HL-60 (cell line): ENCODE measurements around the gene CD58.

Experiments used
- CTCF ChIP-seq: IDR thresholded peaks from one replicate; pipeline ENCODE4 v1.5.1; 2011; ENCODE audit warnings: low read length, control low read depth, inconsistent platforms; ENCODE audit not compliant: insufficient read depth
- GABPA ChIP-seq: IDR thresholded peaks from 2 replicates; pipeline ENCODE4 v1.6.1; 2012; ENCODE audit warnings: low read depth
- POLR2AphosphoS5 ChIP-seq: IDR thresholded peaks from 2 replicates; pipeline ENCODE4 v1.6.1; 2012; ENCODE audit warnings: low read depth
- SPI1 ChIP-seq: IDR thresholded peaks from 2 replicates; pipeline ENCODE4 v1.6.1; 2012; ENCODE audit warnings: low read depth, mild to moderate bottlenecking, borderline replicate concordance
- TF ChIP-seq, protein P1 (sequence below): IDR thresholded peaks from 2 replicates; pipeline ENCODE4 v1.6.1; 2012; ENCODE audit warnings: low read depth; ENCODE audit not compliant: insufficient replicate concordance

DNA sequence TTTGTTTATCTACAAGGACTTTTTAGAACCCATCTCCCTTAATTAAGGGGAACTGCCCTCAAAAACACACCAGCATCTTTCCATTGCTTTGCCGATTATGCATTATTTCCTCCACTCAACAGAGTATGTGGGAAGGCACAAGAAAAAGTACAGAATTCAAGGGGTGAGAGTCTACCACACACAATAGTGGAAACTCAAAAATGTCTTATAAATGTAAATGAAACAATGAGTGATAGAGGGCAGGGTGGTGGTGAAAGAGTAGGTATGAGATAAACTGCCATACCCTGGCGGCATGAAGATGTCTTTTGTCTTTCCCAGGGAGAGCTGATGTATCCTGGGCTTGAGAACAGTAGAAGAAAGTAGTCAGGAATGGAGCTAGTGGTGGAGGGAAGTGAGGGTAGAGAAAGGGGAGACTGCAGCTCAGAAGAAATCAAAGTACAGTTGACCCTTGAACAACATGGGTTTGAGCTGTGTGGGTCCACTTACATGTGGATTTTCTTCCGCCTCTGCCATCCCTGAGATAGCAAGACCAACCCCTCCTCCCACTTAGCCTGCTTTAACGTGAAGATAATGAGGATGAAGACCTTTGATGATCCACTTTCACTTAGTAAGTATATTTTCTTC lies 24.4 kb downstream of the CD58 start:
- TF ChIP-seq CTCF (no peak), GABPA (no peak), POLR2AphosphoS5 (no peak), SPI1 (no peak)
- TF ChIP-seq, protein P1, sequence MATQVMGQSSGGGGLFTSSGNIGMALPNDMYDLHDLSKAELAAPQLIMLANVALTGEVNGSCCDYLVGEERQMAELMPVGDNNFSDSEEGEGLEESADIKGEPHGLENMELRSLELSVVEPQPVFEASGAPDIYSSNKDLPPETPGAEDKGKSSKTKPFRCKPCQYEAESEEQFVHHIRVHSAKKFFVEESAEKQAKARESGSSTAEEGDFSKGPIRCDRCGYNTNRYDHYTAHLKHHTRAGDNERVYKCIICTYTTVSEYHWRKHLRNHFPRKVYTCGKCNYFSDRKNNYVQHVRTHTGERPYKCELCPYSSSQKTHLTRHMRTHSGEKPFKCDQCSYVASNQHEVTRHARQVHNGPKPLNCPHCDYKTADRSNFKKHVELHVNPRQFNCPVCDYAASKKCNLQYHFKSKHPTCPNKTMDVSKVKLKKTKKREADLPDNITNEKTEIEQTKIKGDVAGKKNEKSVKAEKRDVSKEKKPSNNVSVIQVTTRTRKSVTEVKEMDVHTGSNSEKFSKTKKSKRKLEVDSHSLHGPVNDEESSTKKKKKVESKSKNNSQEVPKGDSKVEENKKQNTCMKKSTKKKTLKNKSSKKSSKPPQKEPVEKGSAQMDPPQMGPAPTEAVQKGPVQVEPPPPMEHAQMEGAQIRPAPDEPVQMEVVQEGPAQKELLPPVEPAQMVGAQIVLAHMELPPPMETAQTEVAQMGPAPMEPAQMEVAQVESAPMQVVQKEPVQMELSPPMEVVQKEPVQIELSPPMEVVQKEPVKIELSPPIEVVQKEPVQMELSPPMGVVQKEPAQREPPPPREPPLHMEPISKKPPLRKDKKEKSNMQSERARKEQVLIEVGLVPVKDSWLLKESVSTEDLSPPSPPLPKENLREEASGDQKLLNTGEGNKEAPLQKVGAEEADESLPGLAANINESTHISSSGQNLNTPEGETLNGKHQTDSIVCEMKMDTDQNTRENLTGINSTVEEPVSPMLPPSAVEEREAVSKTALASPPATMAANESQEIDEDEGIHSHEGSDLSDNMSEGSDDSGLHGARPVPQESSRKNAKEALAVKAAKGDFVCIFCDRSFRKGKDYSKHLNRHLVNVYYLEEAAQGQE: no peak
